GM12864 (cell line): ENCODE results near the gene APOL1.
"Not testable (repeated sequence)": the region's sequence is repeated elsewhere in the genome, so short reads cannot be mapped to it uniquely, and the experiment has no call there.

Experiments
- DNase-seq: peaks from one replicate; pipeline ENCODE4 v3.0.0-alpha.2; 2011; ENCODE audit warnings: low read depth
- H3K4me3 ChIP-seq: 2 replicates; pipeline ENCODE4 v1.5.1; 2011; ENCODE audit warnings: mild to moderate bottlenecking, low read depth, low read length, control low read depth
- CTCF ChIP-seq: IDR thresholded peaks from 2 replicates; pipeline ENCODE4 v1.5.1; 2011; ENCODE audit warnings: low read depth, mild to moderate bottlenecking, moderate library complexity, low read length, control low read depth, inconsistent platforms; ENCODE audit errors: missing control alignments

The APOL1 gene

GRCh38 chr22:36256478-36256877, 3.5 kb downstream of the APOL1 start:
- no peak overlapping the region for H3K4me3 ChIP-seq
- TF ChIP-seq CTCF, result no peak
- no peak for DNase-seq

- no peak for DNase-seq
- TF ChIP-seq CTCF, result no peak
- no peak overlapping the region for H3K4me3 ChIP-seq
These were observed 4.4 kb downstream of the APOL1 start for GRCh38 chr22:36257308-36257707.

GRCh38 chr22:36257948-36258670, 5.2 kb downstream of the APOL1 start:
- TF ChIP-seq CTCF, result no peak
- DNase-seq, result no peak
- no peak overlapping the region for H3K4me3 ChIP-seq

GRCh38 chr22:36258701-36259614, 6.0 kb downstream of the APOL1 start:
- DNase-seq, result no peak
- no peak overlapping the region for H3K4me3 ChIP-seq
- no peak for TF ChIP-seq CTCF

- no peak for TF ChIP-seq CTCF
- no peak for DNase-seq
- no peak overlapping the region for H3K4me3 ChIP-seq
These were observed 6.8 kb downstream of the APOL1 start for GRCh38 chr22:36259615-36260300.

GRCh38 chr22:36261675-36262074, 8.7 kb downstream of the APOL1 start:
- not testable (repeated sequence) for H3K4me3 ChIP-seq, DNase-seq

- H3K4me3 ChIP-seq, DNase-seq: not testable (repeated sequence)
These were observed 9.4 kb downstream of the APOL1 start for GRCh38 chr22:36262307-36262706.

- H3K4me3 ChIP-seq, DNase-seq: not testable (repeated sequence)
These were observed 10.3 kb downstream of the APOL1 start for GRCh38 chr22:36263216-36263673.

GRCh38 chr22:36263886-36264664, 11.1 kb downstream of the APOL1 start:
- DNase-seq, H3K4me3 ChIP-seq: not testable (repeated sequence)
